Uterus (tissue), 2 donors: ENCODE results near the gene PNPLA6.

ENCODE experiments used
- POLR2A ChIP-seq, 2 donors: fragments of 450-650 bp; IDR thresholded peaks; one replicate each; pipeline ENCODE4 v1.6.1; 2016; ENCODE audit warnings: antibody characterized with exemption in 2 of 2, mild to moderate bottlenecking in 1 of 2, moderate library complexity in 1 of 2
- TF ChIP-seq, protein P1 (sequence below), 4 experiments: fragments of 200-600 bp in 2 of 4; fragments of 450-650 bp in 2 of 4; sonication (generic) in 2 of 4; IDR thresholded peaks; one replicate each; pipeline ENCODE4 v1.5.1; 2016 to 2019; ENCODE audit warnings: antibody characterized with exemption in 4 of 4, mild to moderate bottlenecking in 2 of 4, moderate library complexity in 1 of 4

- TF ChIP-seq, protein P1, sequence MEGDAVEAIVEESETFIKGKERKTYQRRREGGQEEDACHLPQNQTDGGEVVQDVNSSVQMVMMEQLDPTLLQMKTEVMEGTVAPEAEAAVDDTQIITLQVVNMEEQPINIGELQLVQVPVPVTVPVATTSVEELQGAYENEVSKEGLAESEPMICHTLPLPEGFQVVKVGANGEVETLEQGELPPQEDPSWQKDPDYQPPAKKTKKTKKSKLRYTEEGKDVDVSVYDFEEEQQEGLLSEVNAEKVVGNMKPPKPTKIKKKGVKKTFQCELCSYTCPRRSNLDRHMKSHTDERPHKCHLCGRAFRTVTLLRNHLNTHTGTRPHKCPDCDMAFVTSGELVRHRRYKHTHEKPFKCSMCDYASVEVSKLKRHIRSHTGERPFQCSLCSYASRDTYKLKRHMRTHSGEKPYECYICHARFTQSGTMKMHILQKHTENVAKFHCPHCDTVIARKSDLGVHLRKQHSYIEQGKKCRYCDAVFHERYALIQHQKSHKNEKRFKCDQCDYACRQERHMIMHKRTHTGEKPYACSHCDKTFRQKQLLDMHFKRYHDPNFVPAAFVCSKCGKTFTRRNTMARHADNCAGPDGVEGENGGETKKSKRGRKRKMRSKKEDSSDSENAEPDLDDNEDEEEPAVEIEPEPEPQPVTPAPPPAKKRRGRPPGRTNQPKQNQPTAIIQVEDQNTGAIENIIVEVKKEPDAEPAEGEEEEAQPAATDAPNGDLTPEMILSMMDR (IDR thresholded peaks at IDR 0.05): no peak
- TF ChIP-seq POLR2A (IDR thresholded peaks at IDR 0.05): no peak
Observed at GRCh38 chr19:7590256-7590655, 54.7 kb downstream of the PNPLA6 start.
